Activated CD8-positive, alpha-beta memory T cell treated with anti-CD3 and anti-CD28 coated beads, Interleukin-2, amount 50 U/mL, for 4 hours (primary cell): ENCODE results near the gene TROAP.
"Not testable (repeated sequence)": the region's sequence is repeated elsewhere in the genome, so short reads cannot be mapped to it uniquely, and the experiment has no call there.

Experiments used
- DNase-seq: peaks from one replicate; pipeline ENCODE4 v3.0.0-alpha.2; 2020

Gene TROAP

GRCh38 chr12:49294804-49295081 is 28.3 kb upstream of the TROAP start:
- no peak for DNase-seq

GRCh38 chr12:49295082-49295936 is 27.7 kb upstream of the TROAP start, which contains the start of gene PRPH:
Gene PRPH, plus strand, starts transcription at chr12:49295147. Its CDS starts 54 bp downstream, at chr12:49295201.
- no peak for DNase-seq

GRCh38 chr12:49296034-49296835 is 26.8 kb upstream of the TROAP start:
- peak; percentile 70 for DNase-seq

- no peak for DNase-seq
Observed at GRCh38 chr12:49296836-49297694, 26.0 kb upstream of the TROAP start.

GRCh38 chr12:49297695-49298060 is 25.4 kb upstream of the TROAP start:
- no peak for DNase-seq

GRCh38 chr12:49298160-49298559 is 24.9 kb upstream of the TROAP start:
- DNase-seq = no peak

- no peak for DNase-seq
Observed at GRCh38 chr12:49301760-49302159, 21.3 kb upstream of the TROAP start.

GRCh38 chr12:49304161-49304560 is 18.9 kb upstream of the TROAP start:
- no peak for DNase-seq

GRCh38 chr12:49305762-49306510 is 17.1 kb upstream of the TROAP start:
- DNase-seq = no peak

- no peak for DNase-seq
Observed at GRCh38 chr12:49309386-49309785, 13.7 kb upstream of the TROAP start.

GRCh38 chr12:49310451-49311000 is 12.5 kb upstream of the TROAP start:
- DNase-seq = not testable (repeated sequence)

- no peak for DNase-seq
Observed at GRCh38 chr12:49314811-49315210, 8.2 kb upstream of the TROAP start.

- not testable (repeated sequence) for DNase-seq
Observed at GRCh38 chr12:49317118-49317517, 5.9 kb upstream of the TROAP start.

- not testable (repeated sequence) for DNase-seq
Observed at GRCh38 chr12:49320411-49321103, 2.5 kb upstream of the TROAP start.

GRCh38 chr12:49322367-49322707 is 718 bp upstream of the TROAP start:
- no peak for DNase-seq

- DNase-seq = no peak
Observed at GRCh38 chr12:49323524-49324097, 556 bp downstream of the TROAP start.

GRCh38 chr12:49325606-49326005 is 2.6 kb downstream of the TROAP start:
- no peak for DNase-seq

GRCh38 chr12:49327368-49327767 is 4.3 kb downstream of the TROAP start:
- no peak for DNase-seq

GRCh38 chr12:49327887-49328286 is 4.8 kb downstream of the TROAP start:
- no peak for DNase-seq

- no peak for DNase-seq
Observed at GRCh38 chr12:49328816-49329215, 5.8 kb downstream of the TROAP start.

GRCh38 chr12:49330032-49330619 is 7.1 kb downstream of the TROAP start:
- no peak for DNase-seq
